ENCODE measurements around the gene LRRC4C.

LRRC4C gene

GRCh38 chr11:41319434-41319833, 140.0 kb downstream of the LRRC4C start:
- DNase-seq: no peak

DNA sequence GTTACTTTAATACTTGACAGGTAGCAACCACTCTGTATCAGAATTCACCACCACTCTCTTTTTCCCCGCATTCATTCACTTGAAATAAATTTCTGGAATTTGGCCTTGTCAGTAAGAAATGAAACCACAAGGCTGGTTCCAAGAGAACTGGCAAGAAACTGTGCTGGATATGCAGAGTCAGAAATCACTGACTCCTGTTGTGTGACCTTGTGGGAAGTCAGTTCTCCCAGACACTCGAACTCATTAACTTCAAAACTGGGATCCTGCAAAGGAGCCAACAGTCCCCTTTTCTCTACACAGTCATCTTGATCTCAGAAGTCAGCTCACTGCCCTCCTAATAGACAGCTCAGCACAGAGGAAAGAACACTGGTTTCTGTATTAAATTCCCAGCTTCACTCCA, 142.7 kb downstream of the LRRC4C start:
- no peak for DNase-seq

- no peak for DNase-seq
Measured at GRCh38 chr11:41313226-41313625, 146.2 kb downstream of the LRRC4C start.

DNA sequence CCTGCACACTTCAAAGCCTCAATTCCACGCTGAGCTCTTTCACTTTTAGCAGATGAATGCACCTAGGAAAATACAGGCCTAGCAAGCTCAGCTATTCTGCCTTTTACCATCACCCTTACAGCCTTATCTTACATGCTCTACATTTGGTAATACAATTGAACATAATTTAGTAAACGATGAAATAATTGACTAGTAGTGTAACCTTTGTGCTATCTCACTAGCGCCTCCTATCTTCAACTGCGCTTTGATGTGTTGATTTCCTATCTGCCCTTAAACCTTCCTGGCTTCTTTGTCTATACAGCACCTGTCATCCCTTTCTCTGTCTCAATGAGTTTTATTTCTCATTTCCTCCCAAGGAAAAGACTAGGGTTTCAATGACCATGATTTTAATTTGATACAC, 149.7 kb downstream of the LRRC4C start:
- DNase-seq: no peak

GRCh38 chr11:41309111-41309522, 150.3 kb downstream of the LRRC4C start:
- no peak for DNase-seq

DNA sequence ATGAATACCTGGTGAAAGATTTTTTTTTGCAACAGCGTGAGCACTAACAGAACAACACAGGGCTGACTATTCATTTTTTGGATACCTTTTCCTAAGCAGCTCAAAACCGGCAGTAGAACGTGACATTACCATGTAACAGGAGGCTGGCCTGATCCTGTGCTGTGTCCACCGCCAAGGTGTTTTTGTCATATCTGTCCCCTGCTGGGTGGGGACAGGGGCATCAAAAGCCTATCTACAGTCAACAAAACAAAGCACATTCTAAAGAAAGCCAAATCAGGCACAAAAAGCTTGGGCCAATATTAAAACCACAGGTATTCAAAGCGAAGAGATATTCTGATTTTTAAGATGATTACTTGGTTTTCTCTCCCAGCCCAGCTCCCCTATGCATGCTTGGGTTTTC, 151.2 kb downstream of the LRRC4C start:
- no peak for DNase-seq

- DNase-seq: no peak
Measured at GRCh38 chr11:41307296-41308080, 152.0 kb downstream of the LRRC4C start.

- no peak for DNase-seq
Measured at GRCh38 chr11:41306431-41306830, 153.0 kb downstream of the LRRC4C start.

DNA sequence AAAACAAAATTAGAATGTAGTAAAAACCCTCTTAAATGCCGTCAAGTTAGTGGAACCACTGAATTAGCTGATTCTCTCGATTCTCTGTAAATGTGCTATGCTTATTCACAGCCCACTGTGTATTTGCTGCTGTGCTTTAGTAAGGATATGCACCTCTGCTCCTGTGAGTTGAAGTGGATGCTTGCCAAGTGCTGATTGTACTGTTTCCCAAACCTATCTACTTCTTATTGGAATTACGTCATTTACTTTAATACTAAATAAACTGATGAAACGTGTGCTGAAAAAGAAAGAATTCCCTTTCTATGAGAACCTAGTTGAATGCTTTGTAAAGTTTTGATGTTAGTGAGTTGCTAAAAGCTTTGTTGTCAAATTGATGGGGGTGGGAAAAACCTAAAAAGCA, 158.4 kb downstream of the LRRC4C start:
- DNase-seq: no peak

GRCh38 chr11:41289408-41289807, 170.0 kb downstream of the LRRC4C start:
- DNase-seq: no peak

- no peak for DNase-seq
Measured at GRCh38 chr11:41286751-41287150, 172.7 kb downstream of the LRRC4C start.

DNA sequence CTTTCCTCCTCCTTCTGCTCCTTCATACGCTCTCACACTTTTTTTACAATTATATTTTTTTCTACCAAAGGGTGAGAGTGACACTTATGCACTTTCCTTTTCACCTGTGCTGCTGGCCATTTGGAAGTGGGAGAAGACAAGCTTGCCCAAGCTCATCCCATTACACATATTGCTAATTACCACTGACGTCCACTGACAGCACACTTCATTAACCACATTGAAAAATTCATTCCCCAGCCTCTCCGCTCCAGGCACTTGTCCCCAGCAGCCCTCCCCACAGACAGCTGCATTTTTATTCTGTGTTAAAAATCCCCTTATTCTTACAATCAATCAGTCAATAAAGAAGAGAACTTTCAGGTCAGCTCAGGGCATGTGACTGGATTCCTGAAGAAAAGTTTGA, 175.1 kb downstream of the LRRC4C start:
- DNase-seq: no peak

DNA sequence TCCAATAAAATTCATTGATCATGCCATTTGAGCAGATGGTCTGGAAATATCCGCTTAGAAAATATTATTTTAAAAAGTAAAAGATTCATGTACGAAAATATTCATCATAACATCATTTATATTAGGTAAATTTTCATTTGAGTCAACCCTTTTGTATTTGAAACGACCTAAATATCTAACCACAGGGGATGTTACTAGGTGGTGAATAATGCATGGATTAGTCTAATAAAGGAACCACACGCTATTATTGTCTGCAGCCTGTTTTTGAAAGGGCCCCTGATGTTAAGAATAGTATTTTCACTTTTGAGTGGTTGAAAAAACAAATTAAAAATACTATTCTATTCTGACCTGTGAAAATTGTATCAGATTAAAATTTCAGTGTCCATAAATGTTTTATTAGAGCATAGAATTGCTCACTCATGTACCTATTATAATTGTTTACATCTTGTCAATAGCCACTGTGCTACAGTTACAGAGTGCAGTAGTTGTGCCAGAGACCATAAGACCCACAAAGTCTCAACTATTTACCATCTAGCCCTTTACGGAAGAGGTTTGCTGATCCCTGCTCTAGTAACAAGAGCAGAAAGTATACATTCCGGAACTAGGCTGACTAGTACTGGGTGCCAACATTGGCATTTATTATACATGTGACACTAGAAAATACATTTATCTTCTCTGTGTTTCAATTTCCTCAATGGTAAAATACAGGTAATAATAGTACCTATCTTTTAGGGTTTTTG, 176.1 kb downstream of the LRRC4C start:
- DNase-seq: no peak

- no peak for DNase-seq
Measured at GRCh38 chr11:41282395-41282794, 177.1 kb downstream of the LRRC4C start.

- DNase-seq: no peak
Measured at GRCh38 chr11:41281131-41281742, 178.2 kb downstream of the LRRC4C start.

GRCh38 chr11:41274831-41275230, 184.6 kb downstream of the LRRC4C start:
- no peak for DNase-seq

GRCh38 chr11:41273908-41274307, 185.5 kb downstream of the LRRC4C start:
- DNase-seq: no peak

DNA sequence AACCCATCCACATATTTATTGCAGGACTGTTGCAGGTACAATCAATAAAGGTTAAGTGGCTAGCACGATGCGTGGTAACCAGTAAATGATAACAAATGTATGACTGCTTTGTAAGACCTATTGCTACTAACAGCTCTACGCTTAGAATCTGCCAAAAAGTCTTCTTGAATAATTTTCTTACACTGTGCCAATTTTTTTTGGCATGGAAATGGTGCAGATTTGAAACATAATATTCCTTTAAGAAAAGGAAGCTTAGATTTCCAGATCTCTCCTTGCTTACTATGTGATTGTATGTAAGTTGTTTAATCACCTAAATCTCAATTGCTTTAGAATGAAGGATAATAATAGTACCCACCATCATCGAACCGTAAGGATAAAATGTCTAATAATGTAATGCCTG, 192.0 kb downstream of the LRRC4C start:
- no peak for DNase-seq

DNA sequence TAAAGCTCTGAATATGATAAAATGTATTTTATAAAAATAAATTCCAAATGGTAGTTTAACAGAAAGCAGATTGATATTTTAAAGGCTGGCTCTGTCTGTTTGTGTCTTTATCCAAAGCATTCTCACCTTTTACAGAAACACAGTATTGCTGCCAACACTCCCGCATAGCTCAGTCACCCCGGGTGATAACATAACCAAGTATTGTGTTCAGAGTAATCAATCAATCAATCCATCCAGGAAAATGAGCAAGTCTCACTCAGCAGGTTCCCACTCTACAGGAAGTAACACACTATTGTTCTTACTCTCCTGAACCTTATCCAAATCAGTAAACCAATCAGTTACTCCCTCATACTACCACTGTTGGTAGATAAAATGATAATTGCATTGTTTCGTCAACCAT, 203.4 kb downstream of the LRRC4C start:
- no peak for DNase-seq

GRCh38 chr11:41254966-41255365, 204.5 kb downstream of the LRRC4C start:
- no peak for DNase-seq

DNA sequence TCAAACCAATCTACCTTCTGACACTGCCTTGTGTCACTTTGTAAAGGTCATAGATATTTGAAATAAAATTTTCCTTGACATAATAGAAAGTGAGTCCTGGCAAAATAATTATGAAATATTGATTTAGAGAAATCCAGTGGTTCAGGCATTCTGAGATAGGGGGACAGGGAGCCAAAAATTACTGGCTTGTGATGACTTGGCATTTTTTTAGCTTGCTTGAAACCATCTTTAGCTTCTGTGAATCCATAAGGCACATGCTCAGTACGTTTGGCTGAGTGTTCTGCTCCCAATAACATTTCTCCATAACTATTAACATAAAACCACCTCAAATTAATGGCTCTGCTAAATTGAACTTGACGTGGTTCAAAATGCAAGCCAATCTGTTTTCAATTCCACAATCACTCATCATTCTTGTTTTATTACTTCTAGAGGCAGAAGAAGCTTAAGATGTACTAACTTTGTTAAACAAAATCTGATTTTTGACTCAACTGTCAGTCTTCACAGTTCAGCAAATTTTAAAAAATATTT, 209.0 kb downstream of the LRRC4C start:
- DNase-seq: no peak

DNA sequence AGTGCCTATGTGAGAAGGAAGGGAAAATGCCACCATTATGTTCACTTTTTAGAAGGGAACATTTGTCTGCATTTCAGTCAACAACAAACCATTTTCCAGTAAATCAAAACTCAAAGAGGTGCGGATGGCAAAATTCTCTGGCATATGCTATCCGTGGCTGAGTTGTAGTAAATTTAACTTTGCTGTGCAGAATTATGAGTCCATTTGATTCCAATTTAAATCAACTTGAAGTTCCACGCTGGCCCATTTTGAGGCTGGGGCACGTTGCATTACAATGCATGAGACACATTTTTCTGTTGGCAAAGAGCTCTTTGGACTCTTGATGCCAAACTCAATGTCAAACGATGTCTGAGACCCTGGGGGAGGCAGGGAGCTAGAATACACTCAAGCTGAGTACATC, 211.8 kb downstream of the LRRC4C start:
- no peak for DNase-seq

- no peak for DNase-seq
Measured at GRCh38 chr11:41246399-41246745, 213.1 kb downstream of the LRRC4C start.
